ENCODE measurements around the gene NEDD4L. TPM values are rescaled to one million over a fixed set of nuclear protein-coding genes. Genes with fewer than 3 reads are reported as not detected.

Gene NEDD4L
- total RNA-seq, 1 experiment from 2014 or later, result 42.9 TPM

DNA sequence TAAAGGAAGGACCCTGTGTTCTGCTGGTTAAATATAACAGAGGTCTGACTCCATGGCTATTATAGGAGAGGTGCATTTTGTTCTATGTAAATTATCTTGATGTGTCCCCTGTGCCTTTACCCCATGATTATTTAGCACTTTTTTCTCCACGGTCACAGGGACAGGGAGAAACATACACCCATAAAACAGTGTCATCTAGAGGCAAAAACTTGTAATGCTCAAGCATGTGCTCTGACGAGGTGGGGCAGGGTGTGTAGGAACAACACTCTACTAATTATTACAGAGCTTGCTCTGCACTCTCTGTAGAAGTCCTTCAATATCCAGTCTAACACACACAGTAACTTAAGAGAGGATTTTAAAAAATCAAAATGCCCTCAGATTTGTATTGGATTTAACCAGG lies 187.9 kb downstream of the NEDD4L start:
- TF ChIP-seq POLR2AphosphoS5 (IDR thresholded peaks at IDR 0.05; ENCODE audit: low read depth, low read length) (no peak), SIN3A (IDR thresholded peaks at IDR 0.05; ENCODE audit: borderline replicate concordance, insufficient read depth, low read depth, low read length) (no peak)
- TF ChIP-seq, protein P1, sequence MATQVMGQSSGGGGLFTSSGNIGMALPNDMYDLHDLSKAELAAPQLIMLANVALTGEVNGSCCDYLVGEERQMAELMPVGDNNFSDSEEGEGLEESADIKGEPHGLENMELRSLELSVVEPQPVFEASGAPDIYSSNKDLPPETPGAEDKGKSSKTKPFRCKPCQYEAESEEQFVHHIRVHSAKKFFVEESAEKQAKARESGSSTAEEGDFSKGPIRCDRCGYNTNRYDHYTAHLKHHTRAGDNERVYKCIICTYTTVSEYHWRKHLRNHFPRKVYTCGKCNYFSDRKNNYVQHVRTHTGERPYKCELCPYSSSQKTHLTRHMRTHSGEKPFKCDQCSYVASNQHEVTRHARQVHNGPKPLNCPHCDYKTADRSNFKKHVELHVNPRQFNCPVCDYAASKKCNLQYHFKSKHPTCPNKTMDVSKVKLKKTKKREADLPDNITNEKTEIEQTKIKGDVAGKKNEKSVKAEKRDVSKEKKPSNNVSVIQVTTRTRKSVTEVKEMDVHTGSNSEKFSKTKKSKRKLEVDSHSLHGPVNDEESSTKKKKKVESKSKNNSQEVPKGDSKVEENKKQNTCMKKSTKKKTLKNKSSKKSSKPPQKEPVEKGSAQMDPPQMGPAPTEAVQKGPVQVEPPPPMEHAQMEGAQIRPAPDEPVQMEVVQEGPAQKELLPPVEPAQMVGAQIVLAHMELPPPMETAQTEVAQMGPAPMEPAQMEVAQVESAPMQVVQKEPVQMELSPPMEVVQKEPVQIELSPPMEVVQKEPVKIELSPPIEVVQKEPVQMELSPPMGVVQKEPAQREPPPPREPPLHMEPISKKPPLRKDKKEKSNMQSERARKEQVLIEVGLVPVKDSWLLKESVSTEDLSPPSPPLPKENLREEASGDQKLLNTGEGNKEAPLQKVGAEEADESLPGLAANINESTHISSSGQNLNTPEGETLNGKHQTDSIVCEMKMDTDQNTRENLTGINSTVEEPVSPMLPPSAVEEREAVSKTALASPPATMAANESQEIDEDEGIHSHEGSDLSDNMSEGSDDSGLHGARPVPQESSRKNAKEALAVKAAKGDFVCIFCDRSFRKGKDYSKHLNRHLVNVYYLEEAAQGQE (IDR thresholded peaks at IDR 0.05; ENCODE audit: insufficient read depth in 1 of 2, low read depth in 2 of 2, low read length in 1 of 2), result no peak
- TF ChIP-seq, protein P2, sequence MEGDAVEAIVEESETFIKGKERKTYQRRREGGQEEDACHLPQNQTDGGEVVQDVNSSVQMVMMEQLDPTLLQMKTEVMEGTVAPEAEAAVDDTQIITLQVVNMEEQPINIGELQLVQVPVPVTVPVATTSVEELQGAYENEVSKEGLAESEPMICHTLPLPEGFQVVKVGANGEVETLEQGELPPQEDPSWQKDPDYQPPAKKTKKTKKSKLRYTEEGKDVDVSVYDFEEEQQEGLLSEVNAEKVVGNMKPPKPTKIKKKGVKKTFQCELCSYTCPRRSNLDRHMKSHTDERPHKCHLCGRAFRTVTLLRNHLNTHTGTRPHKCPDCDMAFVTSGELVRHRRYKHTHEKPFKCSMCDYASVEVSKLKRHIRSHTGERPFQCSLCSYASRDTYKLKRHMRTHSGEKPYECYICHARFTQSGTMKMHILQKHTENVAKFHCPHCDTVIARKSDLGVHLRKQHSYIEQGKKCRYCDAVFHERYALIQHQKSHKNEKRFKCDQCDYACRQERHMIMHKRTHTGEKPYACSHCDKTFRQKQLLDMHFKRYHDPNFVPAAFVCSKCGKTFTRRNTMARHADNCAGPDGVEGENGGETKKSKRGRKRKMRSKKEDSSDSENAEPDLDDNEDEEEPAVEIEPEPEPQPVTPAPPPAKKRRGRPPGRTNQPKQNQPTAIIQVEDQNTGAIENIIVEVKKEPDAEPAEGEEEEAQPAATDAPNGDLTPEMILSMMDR (IDR thresholded peaks at IDR 0.05), result peak; percentile 57
- H3K36me3 ChIP-seq (ENCODE audit: control insufficient read depth, insufficient read depth, low read length), result no peaks in the 10 kb centered on the region
- ATAC-seq, result no peak
- ChIA-PET CTCF (interaction anchor here (0.5 kb wide), 1 partner anchor 606 kb away, joined by 3 read pairs; no protein-coding TSS in a partner anchor), POLR2A (no interaction called here)
- H3K4me3 ChIP-seq (ENCODE audit: low read depth in 2 of 2, low read length in 2 of 2), result no peak overlapping the region
- no peaks in the 10 kb centered on the region for H3K27me3 ChIP-seq (ENCODE audit: control insufficient read depth, insufficient read depth, low read length)
- intact Hi-C loops (cut with micrococcal nuclease; ENCODE audit: unreplicated experiment) (no loop called here), in situ Hi-C loops (cut with HindIII; ENCODE audit: low pct_unique_long_range_greater_than_20kb, low sequenced_read_pairs) (no loop called here)
- H3K27ac ChIP-seq (ENCODE audit: low read length), result peak overlapping the region; percentile 17; the same call in 1 of the 2 replicates
- H3K9me3 ChIP-seq (ENCODE audit: control insufficient read depth, insufficient read depth, low read depth, low read length), result no peaks in the 10 kb centered on the region
- no TSS peak for BruUV-seq (replicated peaks)
- no peak for DNase-seq (ENCODE audit: low read depth, low spot score)
- peaks cover 53% of the 10 kb centered on the region for H3K4me1 ChIP-seq (ENCODE audit: control insufficient read depth, insufficient read depth, low read length)

DNA sequence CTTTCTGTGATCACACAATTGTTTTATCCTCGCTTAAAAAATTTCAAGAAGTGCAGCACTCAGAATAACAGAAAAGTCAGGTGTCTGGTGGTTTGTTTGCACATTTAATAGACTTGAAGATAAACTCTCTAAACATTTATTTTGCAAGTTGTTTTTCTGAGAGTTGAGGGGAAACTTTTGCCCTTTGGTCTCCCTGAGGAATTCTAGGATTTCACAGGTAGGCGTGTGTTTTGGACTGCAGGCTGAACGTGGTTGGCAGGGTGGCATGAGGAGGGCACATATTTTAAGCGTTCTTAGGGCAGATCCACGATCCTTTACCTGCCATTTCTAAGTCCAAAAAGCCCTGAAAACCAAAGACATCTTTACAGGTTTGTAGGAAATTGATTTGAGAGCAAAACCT lies 188.6 kb downstream of the NEDD4L start:
- CTCF ChIA-PET, result interaction anchor here (0.5 kb wide), 1 partner anchor 605 kb away, joined by 3 read pairs; no protein-coding TSS in a partner anchor
- Histone ChIP-seq H3K27ac (ENCODE audit: low read length) (no peak overlapping the region), H3K27me3 (ENCODE audit: control insufficient read depth, insufficient read depth, low read length) (no peaks in the 10 kb centered on the region), H3K4me1 (ENCODE audit: control insufficient read depth, insufficient read depth, low read length) (peaks cover 46% of the 10 kb centered on the region), H3K36me3 (ENCODE audit: control insufficient read depth, insufficient read depth, low read length) (no peaks in the 10 kb centered on the region), H3K9me3 (ENCODE audit: control insufficient read depth, insufficient read depth, low read depth, low read length) (no peaks in the 10 kb centered on the region), H3K4me3 (ENCODE audit: low read depth in 2 of 2, low read length in 2 of 2) (no peak overlapping the region)
- ATAC-seq (no peak), DNase-seq (ENCODE audit: low read depth, low spot score) (no peak)
- intact Hi-C loops (cut with micrococcal nuclease; ENCODE audit: unreplicated experiment) (no loop called here), in situ Hi-C loops (cut with HindIII; ENCODE audit: low pct_unique_long_range_greater_than_20kb, low sequenced_read_pairs) (no loop called here)
- TF ChIP-seq POLR2AphosphoS5 (IDR thresholded peaks at IDR 0.05; ENCODE audit: low read depth, low read length) (no peak), SIN3A (IDR thresholded peaks at IDR 0.05; ENCODE audit: borderline replicate concordance, insufficient read depth, low read depth, low read length) (no peak), TCF7L2 (IDR thresholded peaks at IDR 0.05; ENCODE audit: low read depth, low read length) (no peak)
- TF ChIP-seq, protein P2 (IDR thresholded peaks at IDR 0.05), result no peak
- TF ChIP-seq, protein P1 (IDR thresholded peaks at IDR 0.05; ENCODE audit: insufficient read depth in 1 of 2, low read depth in 2 of 2, low read length in 1 of 2), result no peak
- POLR2A ChIA-PET, result no interaction called here
- no TSS peak for BruUV-seq (replicated peaks)
